ENCODE results near the gene NEGR1. TPM values are rescaled to one million over a fixed set of nuclear protein-coding genes. Genes with fewer than 3 reads are reported as not detected.
"Not testable (repeated sequence)": the region's sequence is repeated elsewhere in the genome, so short reads cannot be mapped to it uniquely, and the experiment has no call there.

NEGR1 gene
- total RNA-seq, 2 donors from 2014 or later: 0.08 TPM; not detected in 1

DNA sequence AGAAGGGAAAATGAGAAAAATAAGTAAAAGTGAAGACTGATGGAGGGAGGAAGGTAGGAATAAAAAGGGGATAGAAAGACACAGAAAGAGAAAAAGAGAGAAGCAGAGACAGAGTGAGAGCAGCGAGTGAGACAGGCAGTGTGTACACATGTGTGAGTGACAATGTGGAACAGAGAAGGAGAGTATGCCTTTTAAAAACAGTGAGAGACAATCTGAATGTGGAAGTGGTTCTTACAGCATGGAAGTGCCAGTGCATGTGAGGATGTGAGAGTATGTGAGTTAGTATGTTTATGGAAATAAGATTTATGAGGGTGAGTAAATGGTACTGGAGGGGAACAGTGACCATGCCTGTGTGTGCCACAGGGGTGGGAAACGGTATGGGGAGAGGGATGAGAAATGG, 1.2 kb downstream of the NEGR1 start:
- H3K9me3 ChIP-seq (ENCODE audit: control insufficient read depth, low read length, poor library complexity, severe bottlenecking): no peaks in the 10 kb centered on the region
- H3K4me3 Mint-ChIP-seq: no peak overlapping the region
- ATAC-seq (no peak), DNase-seq (no peak)
- H3K36me3 Mint-ChIP-seq (ENCODE audit: low read depth): peaks cover 3% of the 10 kb centered on the region
- H3K27ac Mint-ChIP-seq: no peak overlapping the region
- peaks cover 15% of the 10 kb centered on the region for H3K4me1 Mint-ChIP-seq
- H3K27me3 Mint-ChIP-seq: peaks cover 5% of the 10 kb centered on the region

- H3K4me3 Mint-ChIP-seq: no peak overlapping the region
- H3K36me3 Mint-ChIP-seq (ENCODE audit: low read depth): peaks cover 3% of the 10 kb centered on the region
- no peaks in the 10 kb centered on the region for H3K9me3 ChIP-seq (ENCODE audit: control insufficient read depth, low read length, poor library complexity, severe bottlenecking)
- H3K4me1 Mint-ChIP-seq: peaks cover 15% of the 10 kb centered on the region
- DNase-seq: no peak
- ATAC-seq: no peak
- H3K27me3 Mint-ChIP-seq: peaks cover 5% of the 10 kb centered on the region
- no peak overlapping the region for H3K27ac Mint-ChIP-seq
These were observed 1.6 kb downstream of the NEGR1 start for GRCh38 chr1:72280711-72281110.

DNA sequence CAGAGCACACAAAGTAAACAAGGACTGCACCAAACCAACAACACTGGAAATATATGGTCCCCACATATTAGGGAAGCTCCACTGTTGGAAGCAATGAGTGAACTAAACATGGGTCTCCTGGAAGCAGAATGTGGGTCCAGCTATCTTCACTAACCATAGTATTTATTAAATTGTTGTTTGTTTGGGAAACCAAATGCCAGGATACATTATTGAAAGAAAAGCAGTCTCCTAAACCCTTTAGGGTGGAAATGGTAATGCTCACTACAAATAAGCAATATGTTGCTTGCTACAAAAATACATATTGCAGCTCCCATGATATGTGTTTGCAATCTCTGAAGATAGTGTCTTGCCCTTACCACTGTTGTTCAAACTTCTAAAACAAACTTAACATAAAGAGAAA, 2.2 kb downstream of the NEGR1 start:
- H3K4me3 Mint-ChIP-seq: no peak overlapping the region
- H3K9me3 ChIP-seq (ENCODE audit: control insufficient read depth, low read length, poor library complexity, severe bottlenecking): no peaks in the 10 kb centered on the region
- peaks cover 3% of the 10 kb centered on the region for H3K36me3 Mint-ChIP-seq (ENCODE audit: low read depth)
- H3K27me3 Mint-ChIP-seq: peaks cover 5% of the 10 kb centered on the region
- ATAC-seq (no peak), DNase-seq (no peak)
- H3K4me1 Mint-ChIP-seq: peaks cover 15% of the 10 kb centered on the region
- H3K27ac Mint-ChIP-seq: no peak overlapping the region

DNA sequence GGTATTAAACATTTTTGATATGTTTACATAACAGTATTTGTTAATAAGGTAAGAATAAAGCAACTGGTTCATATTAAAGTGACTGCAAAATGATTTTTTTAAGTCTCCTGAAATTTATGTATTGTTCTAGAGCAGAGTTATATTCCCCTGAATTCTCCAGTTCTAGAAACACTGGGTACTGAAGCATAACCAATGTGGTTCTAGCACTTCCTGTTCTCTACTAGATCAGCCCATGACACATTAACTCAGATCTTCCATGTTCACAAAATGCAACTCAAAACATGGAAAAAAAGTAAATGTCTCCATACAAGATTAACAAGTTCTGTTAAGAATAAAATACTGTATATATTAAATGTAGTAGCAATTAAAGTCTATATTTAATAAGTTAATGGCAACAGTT, 3.9 kb downstream of the NEGR1 start:
- ATAC-seq (no peak), DNase-seq (no peak)
- Mint-ChIP-seq H3K4me3 (no peak overlapping the region), H3K27ac (no peak overlapping the region), H3K4me1 (peaks cover 15% of the 10 kb centered on the region), H3K27me3 (peaks cover 5% of the 10 kb centered on the region), H3K36me3 (ENCODE audit: low read depth) (peaks cover 3% of the 10 kb centered on the region)
- H3K9me3 ChIP-seq (ENCODE audit: control insufficient read depth, low read length, poor library complexity, severe bottlenecking): no peaks in the 10 kb centered on the region

GRCh38 chr1:72271555-72272085, 10.7 kb downstream of the NEGR1 start:
- Mint-ChIP-seq H3K27me3 (no peaks in the 10 kb centered on the region), H3K4me1 (no peaks in the 10 kb centered on the region), H3K4me3 (no peak overlapping the region), H3K36me3 (ENCODE audit: low read depth) (no peaks in the 10 kb centered on the region), H3K27ac (no peak overlapping the region)
- H3K9me3 ChIP-seq (ENCODE audit: control insufficient read depth, low read length, poor library complexity, severe bottlenecking): no peaks in the 10 kb centered on the region
- DNase-seq (no peak), ATAC-seq (no peak)

GRCh38 chr1:72262735-72263134, 19.6 kb downstream of the NEGR1 start:
- ATAC-seq: no peak
- DNase-seq: no peak
- Mint-ChIP-seq H3K36me3 (ENCODE audit: low read depth) (no peaks in the 10 kb centered on the region), H3K27me3 (no peaks in the 10 kb centered on the region), H3K4me1 (no peaks in the 10 kb centered on the region), H3K27ac (no peak overlapping the region), H3K4me3 (no peak overlapping the region)
- peaks cover 4% of the 10 kb centered on the region for H3K9me3 ChIP-seq (ENCODE audit: control insufficient read depth, low read length, poor library complexity, severe bottlenecking)

GRCh38 chr1:72253132-72253531, 29.2 kb downstream of the NEGR1 start:
- ATAC-seq (no peak), DNase-seq (no peak)
- no peaks in the 10 kb centered on the region for H3K9me3 ChIP-seq (ENCODE audit: control insufficient read depth, low read length, poor library complexity, severe bottlenecking)
- Mint-ChIP-seq H3K36me3 (ENCODE audit: low read depth) (no peaks in the 10 kb centered on the region), H3K27me3 (no peaks in the 10 kb centered on the region), H3K27ac (no peak overlapping the region), H3K4me3 (no peak overlapping the region), H3K4me1 (no peaks in the 10 kb centered on the region)

- Mint-ChIP-seq H3K4me3 (no peak overlapping the region), H3K4me1 (no peaks in the 10 kb centered on the region), H3K36me3 (ENCODE audit: low read depth) (no peaks in the 10 kb centered on the region), H3K27me3 (no peaks in the 10 kb centered on the region), H3K27ac (no peak overlapping the region)
- DNase-seq (no peak), ATAC-seq (no peak)
- H3K9me3 ChIP-seq (ENCODE audit: control insufficient read depth, low read length, poor library complexity, severe bottlenecking): no peaks in the 10 kb centered on the region
These were observed 40.9 kb downstream of the NEGR1 start for GRCh38 chr1:72241397-72241796.

GRCh38 chr1:72235931-72236330, 46.4 kb downstream of the NEGR1 start:
- not testable (repeated sequence) for H3K9me3 ChIP-seq (ENCODE audit: control insufficient read depth, low read length, poor library complexity, severe bottlenecking); H3K4me1 Mint-ChIP-seq; H3K36me3 Mint-ChIP-seq (ENCODE audit: low read depth); ATAC-seq; H3K4me3 Mint-ChIP-seq; DNase-seq; H3K27me3 Mint-ChIP-seq; H3K27ac Mint-ChIP-seq

- DNase-seq (no peak), ATAC-seq (no peak)
- H3K4me3 Mint-ChIP-seq: no peak overlapping the region
- no peak overlapping the region for H3K27ac Mint-ChIP-seq
- H3K27me3 Mint-ChIP-seq: no peaks in the 10 kb centered on the region
- H3K36me3 Mint-ChIP-seq (ENCODE audit: low read depth): no peaks in the 10 kb centered on the region
- H3K4me1 Mint-ChIP-seq: no peaks in the 10 kb centered on the region
- H3K9me3 ChIP-seq (ENCODE audit: control insufficient read depth, low read length, poor library complexity, severe bottlenecking): no peaks in the 10 kb centered on the region
These were observed 47.3 kb downstream of the NEGR1 start for GRCh38 chr1:72235062-72235461.

- H3K27ac Mint-ChIP-seq: no peak overlapping the region
- no peaks in the 10 kb centered on the region for H3K9me3 ChIP-seq (ENCODE audit: control insufficient read depth, low read length, poor library complexity, severe bottlenecking)
- no peak for DNase-seq
- no peaks in the 10 kb centered on the region for H3K27me3 Mint-ChIP-seq
- H3K4me1 Mint-ChIP-seq: no peaks in the 10 kb centered on the region
- H3K36me3 Mint-ChIP-seq (ENCODE audit: low read depth): no peaks in the 10 kb centered on the region
- no peak overlapping the region for H3K4me3 Mint-ChIP-seq
- ATAC-seq: no peak
These were observed 51.6 kb downstream of the NEGR1 start for GRCh38 chr1:72230746-72231145.

GRCh38 chr1:72229893-72230292, 52.4 kb downstream of the NEGR1 start:
- no peak for DNase-seq
- H3K27ac Mint-ChIP-seq: no peak overlapping the region
- H3K4me3 Mint-ChIP-seq: no peak overlapping the region
- H3K27me3 Mint-ChIP-seq: no peaks in the 10 kb centered on the region
- no peaks in the 10 kb centered on the region for H3K36me3 Mint-ChIP-seq (ENCODE audit: low read depth)
- ATAC-seq: no peak
- H3K4me1 Mint-ChIP-seq: no peaks in the 10 kb centered on the region
- no peaks in the 10 kb centered on the region for H3K9me3 ChIP-seq (ENCODE audit: control insufficient read depth, low read length, poor library complexity, severe bottlenecking)

DNA sequence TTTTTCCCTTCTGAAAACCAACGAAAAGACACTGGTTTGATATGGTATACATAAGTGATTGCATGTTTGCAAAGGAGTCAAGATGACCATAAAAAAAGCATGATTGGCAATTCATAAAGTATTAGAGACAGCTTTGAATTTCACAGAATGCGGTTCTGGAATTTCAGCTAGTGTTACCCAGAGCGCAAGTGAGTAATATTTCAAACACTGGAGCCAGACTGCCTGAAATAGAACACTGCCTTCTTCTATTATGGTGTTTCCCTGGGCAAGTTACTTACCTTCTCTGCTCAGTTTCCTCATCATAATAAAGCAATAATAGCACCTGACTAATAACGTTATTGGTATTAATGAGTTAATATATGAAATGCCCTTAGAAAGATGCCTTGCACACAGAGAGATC, 54.7 kb downstream of the NEGR1 start:
- H3K36me3 Mint-ChIP-seq (ENCODE audit: low read depth): no peaks in the 10 kb centered on the region
- H3K9me3 ChIP-seq (ENCODE audit: control insufficient read depth, low read length, poor library complexity, severe bottlenecking): no peaks in the 10 kb centered on the region
- H3K4me3 Mint-ChIP-seq: no peak overlapping the region
- no peak for ATAC-seq
- H3K27me3 Mint-ChIP-seq: no peaks in the 10 kb centered on the region
- no peak for DNase-seq
- H3K4me1 Mint-ChIP-seq: no peaks in the 10 kb centered on the region
- no peak overlapping the region for H3K27ac Mint-ChIP-seq

DNA sequence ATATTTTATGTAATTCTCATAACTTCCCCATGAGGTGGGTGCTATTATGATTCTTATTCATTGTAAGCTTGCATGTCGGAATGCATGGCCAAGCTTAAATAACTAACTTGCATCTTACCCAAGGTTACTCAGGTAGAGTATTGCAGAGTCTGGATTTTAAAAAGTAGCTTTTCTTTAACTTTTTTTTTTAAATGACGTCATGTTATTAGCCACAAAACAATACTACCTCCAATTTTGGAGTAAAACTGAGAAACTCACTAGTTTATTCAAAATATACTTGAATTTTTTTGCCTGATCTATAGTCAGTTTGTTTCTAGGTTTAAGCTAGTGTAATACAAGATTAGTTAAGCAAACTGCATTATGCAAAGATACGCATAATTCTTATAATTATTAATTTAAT, 57.8 kb downstream of the NEGR1 start:
- Mint-ChIP-seq H3K27me3 (no peaks in the 10 kb centered on the region), H3K4me3 (no peak overlapping the region), H3K27ac (no peak overlapping the region), H3K36me3 (ENCODE audit: low read depth) (no peaks in the 10 kb centered on the region), H3K4me1 (no peaks in the 10 kb centered on the region)
- ATAC-seq (no peak), DNase-seq (no peak)
- H3K9me3 ChIP-seq (ENCODE audit: control insufficient read depth, low read length, poor library complexity, severe bottlenecking): no peaks in the 10 kb centered on the region
